ENCODE measurements around the gene ELAPOR1.
A peak's percentile ranks its signal among the peaks of the same experiment; 100 is the strongest.

The ELAPOR1 gene

GRCh38 chr1:109095631-109096030 lies 18.3 kb upstream of the ELAPOR1 start:
- DNase-seq, result no peak

- DNase-seq, result no peak
Observed at GRCh38 chr1:109096120-109096519, 17.8 kb upstream of the ELAPOR1 start.

DNA sequence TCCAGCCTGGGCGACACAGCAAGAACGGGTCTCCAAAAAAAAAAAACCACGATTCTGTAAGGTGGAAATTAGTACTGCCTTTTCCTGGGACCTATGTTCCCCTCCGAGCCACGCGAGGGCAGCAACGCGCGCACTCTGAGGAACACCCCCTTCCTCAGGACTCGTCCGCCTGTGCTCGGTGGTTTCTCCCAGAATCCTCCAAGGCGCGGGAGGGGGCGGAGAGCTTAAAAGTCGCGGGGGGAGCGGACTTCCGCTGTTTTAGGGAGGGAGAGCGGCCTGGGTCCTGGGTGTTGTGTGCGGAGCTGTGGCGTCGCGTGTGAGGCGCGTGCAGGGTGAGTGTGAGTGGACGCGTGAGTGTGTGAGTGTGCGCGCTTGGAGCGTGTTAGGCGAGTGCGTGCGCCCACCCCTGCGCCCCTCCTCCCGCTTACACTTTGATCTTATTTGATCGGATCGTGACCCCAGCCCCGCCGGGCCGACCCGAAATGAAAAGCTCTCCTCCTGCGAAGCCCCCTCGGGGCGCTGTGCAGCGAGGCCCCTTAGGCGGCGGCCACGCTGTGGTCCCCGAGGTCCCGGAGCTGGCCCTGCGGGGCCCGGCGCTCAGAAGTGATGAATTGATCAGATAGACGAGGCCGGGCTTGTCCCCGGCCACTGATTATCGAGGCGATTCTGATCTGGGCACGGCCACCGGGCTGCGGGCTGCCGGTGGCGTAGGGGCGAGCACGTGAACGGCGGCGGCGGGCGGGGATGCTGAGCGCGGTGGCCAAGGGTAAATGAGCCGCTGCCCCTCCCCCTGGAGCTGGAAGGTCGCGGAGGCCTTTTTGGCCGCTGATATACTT lies 13.8 kb upstream of the ELAPOR1 start:
- peak; percentile 59 to 97 (median 92) for DNase-seq

DNA sequence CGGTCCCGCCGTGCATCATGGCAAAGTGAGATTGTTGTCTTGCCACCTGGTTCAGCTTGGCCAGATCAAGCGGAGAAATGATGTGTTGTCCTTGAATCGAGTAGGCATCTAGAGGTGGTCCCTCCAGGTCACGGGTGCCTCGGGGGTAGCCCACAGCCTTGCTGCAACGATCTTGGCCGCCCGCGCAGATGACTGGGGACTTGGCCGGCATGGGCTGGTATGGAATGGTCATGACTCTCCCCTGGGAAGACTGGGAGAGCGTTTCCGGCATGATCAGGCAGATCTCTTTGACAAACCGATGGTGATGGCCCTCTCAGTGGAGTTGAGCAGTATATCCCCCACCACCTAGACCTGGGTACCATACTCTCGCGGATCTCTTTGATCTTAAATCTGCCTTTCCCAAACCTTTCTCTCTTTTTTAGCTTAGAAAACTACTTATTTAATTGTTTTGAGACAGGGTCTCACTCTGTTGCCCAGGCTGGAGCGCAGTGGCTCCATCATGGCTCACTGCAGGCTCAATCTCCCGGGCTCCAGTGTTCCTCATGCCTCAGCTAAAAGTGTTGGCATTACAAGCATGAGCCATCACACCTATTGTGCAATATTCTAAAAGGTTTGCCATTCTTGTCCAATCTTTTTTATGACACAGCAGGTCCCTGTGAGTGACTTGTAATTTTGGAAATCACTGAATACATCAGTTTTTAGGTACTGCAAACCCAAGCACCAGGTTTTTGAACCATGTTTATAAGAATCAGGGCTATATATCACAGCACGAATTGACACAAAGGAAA lies 9.4 kb upstream of the ELAPOR1 start:
- DNase-seq, result no peak

DNA sequence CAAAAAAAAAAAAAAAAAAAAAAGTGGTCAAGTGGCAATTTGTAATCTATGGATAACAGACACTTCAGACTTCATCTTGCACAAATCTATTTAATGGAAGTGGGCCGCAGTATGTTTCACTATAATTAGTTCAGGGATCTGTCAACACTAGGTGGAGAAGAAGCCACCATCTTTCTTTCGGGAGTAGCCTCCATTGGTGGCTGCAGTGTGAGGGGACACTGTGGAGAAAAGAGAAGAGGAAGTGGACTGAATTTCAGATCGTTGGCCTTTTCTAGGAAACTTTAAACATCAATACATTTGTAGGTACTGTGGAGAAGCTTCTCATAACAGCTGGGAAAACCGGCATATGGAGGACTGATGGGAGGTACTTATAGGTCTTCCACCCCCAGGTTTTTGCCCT lies 8.0 kb upstream of the ELAPOR1 start:
- no peak for DNase-seq

DNA sequence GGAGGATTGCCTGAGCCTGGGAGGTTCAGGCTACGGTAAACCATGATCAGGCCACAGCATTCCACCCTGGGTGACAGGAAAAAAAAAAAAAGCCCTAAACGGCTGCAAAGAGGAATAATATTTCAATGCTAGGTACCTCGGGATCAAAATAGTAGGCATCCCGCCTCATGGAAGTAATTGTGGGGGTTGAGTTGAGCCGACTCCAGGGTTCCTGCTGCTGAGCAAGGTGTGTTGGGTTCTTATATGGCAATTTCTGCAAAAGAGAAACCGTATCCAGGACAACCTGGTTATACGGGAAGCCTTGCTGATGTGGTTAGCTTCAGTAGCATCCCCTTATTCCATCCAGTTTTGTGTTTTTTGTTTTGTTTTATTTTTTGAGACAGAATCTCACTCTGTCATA lies 6.1 kb upstream of the ELAPOR1 start:
- peak in 4 of 56 donors; percentile 6 to 29 (median 18) for DNase-seq

DNA sequence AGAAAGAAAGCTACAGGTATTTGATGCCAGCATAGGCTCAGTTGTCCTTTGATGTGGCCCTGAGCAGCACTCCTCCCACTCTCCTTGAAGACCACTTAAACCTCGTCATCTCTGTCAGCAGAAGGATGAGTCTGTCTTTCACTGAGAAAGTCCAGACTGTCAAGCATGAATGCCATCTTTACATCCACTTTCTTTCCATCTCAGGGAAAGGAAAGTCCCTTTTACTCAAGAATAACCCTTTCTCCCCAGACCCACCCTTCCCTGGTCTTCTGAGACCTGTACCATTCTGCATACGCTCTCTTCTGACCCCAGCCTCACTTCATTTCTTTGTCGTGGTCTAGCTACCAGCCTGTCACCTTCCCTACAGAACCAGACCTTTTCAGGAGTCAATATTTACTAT lies 4.0 kb upstream of the ELAPOR1 start:
- no peak for DNase-seq

- no peak for DNase-seq
Observed at GRCh38 chr1:109111386-109112055, 2.4 kb upstream of the ELAPOR1 start.

DNA sequence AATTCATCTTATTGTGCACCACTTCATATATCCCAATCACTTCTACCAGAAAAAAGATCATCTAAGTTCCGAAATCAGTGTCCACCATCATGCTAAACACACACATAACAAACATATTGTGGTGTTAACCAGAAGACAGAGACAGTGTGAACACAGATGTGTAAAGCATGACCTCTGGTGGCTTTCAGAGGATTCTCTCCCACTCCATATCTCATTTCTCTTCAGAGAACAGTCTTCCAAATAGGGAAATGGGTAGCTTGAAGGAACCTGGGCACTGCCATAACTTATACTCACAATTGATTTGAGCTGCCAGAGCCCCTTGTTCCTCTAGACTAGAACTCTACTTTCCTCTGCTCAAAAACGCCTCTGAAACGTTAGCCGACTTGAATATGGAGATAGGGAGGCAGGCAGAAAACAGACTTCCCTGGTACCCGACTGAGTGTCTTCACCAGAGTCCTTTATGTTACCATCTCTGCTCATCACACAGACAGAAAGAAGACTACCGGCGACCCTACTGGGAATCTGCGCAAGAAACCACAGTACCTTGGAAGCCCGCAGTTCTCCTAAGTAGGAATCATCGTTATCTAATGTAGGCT lies 1.8 kb upstream of the ELAPOR1 start:
- peak in 9 of 56 donors; percentile 12 to 57 (median 24) for DNase-seq

DNA sequence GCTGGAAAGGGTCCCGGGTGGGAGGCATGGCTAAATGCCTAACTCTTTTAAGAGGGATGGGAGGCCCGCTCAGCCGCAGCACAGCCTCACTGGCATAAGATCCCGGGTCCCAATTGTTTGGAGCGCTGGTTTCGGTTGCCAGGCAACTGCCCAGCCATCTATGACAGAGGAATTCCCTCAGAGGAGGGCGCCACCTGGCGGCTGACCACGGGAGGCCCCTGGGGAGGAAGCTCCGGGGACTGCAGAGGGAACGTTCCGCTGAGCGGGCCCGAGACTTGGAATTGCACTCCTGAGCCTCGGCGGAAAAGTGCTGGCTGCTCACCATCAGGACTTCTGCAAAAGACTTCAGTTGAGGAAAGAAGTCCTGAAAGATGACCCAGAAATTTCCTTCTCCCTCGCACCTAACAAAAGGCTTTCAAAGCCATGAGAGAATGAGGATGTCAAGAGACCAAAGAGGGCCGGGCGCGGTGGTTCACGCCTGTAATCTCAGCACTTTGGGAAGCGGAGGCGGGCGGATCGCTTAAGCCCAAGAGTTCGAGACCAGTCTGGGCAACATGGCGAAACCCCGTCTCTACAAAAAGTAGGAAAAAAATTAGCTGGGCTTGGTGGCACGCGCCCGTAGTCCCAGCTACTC lies 1.1 kb upstream of the ELAPOR1 start:
- DNase-seq, result peak; percentile 21 to 97 (median 85)

DNA sequence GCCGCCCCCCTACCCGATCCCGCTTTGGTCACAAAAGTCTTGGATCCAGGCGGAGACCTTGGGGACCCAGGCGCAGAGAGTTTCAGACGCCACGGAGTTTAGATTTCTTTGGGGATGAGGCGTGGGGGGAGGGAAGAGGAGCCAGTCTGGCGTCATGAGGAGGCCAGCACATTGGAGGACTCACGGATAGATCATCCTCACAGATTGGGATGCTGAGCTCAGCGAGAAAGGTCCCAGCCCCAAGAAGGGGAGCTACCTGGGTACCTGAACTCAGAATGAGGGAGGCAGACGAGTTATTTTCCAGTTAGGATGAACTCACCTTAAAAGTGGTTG lies 393 bp downstream of the ELAPOR1 start:
- DNase-seq, result peak in 3 of 56 donors; percentile 26 to 54 (median 40)

GRCh38 chr1:109115685-109116084 lies 1.8 kb downstream of the ELAPOR1 start:
- no peak for DNase-seq

GRCh38 chr1:109116286-109116685 lies 2.4 kb downstream of the ELAPOR1 start:
- no peak for DNase-seq

GRCh38 chr1:109118089-109118488 lies 4.2 kb downstream of the ELAPOR1 start:
- no peak for DNase-seq

DNA sequence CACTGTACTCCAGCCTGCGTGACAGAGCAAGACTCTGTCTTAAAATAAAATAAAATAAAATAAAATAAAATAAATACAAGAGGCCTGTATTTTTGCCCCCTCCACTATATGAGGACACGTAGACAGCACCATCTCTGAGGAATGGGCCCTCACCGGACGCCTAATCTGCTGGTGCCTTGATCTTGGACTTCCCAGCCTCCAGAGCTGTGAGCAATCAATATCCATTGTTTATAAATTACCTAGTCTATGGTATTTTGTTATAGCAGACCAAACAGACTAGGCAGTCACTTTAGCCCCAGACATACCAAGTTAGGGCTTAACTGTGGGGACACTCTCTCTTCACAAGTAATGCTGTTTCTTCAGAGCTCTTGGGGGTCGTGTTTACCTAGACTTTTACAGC lies 6.4 kb downstream of the ELAPOR1 start:
- no peak for DNase-seq

- no peak for DNase-seq
Observed at GRCh38 chr1:109131059-109131458, 17.1 kb downstream of the ELAPOR1 start.

GRCh38 chr1:109131800-109132199 lies 17.9 kb downstream of the ELAPOR1 start:
- DNase-seq, result no peak

GRCh38 chr1:109133002-109133706 lies 19.2 kb downstream of the ELAPOR1 start:
- no peak for DNase-seq

GRCh38 chr1:109133815-109134214 lies 19.9 kb downstream of the ELAPOR1 start:
- DNase-seq, result peak in 16 of 56 donors; percentile 5 to 45 (median 16)

DNA sequence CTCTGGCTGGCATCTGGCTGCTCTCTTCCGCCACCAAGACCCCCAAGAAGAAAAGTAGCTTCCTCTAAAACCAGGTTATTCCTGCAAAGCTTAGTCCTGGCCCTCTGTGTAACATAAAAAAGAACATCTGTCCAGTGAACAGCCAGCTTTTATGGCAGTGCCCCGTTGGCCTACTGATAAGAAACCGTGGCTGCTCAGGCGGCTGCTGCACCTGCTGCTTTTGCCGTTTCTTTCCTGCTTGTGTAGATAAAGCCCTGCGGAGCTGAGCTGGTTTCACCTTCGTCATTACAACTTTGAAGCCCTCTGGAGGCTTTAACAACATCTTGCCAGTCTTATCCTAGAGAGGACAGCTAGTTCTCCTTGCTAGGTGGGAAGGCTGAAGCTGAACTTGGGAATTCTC lies 20.5 kb downstream of the ELAPOR1 start:
- DNase-seq, result no peak

GRCh38 chr1:109135940-109136339 lies 22.0 kb downstream of the ELAPOR1 start:
- DNase-seq, result no peak
